GM21825 (cell line): ENCODE data around the gene AMZ1.
"Not testable (repeated sequence)": the region's sequence is repeated elsewhere in the genome, so short reads cannot be mapped to it uniquely, and the experiment has no call there.

Experiments used
- ATAC-seq: cut with Tn5 transposase; IDR thresholded peaks from one replicate; pipeline ENCODE4 v1.9.1; 2021; ENCODE audit warnings: mild to moderate bottlenecking, moderate library complexity; ENCODE audit not compliant: unreplicated experiment

AMZ1 gene

DNA sequence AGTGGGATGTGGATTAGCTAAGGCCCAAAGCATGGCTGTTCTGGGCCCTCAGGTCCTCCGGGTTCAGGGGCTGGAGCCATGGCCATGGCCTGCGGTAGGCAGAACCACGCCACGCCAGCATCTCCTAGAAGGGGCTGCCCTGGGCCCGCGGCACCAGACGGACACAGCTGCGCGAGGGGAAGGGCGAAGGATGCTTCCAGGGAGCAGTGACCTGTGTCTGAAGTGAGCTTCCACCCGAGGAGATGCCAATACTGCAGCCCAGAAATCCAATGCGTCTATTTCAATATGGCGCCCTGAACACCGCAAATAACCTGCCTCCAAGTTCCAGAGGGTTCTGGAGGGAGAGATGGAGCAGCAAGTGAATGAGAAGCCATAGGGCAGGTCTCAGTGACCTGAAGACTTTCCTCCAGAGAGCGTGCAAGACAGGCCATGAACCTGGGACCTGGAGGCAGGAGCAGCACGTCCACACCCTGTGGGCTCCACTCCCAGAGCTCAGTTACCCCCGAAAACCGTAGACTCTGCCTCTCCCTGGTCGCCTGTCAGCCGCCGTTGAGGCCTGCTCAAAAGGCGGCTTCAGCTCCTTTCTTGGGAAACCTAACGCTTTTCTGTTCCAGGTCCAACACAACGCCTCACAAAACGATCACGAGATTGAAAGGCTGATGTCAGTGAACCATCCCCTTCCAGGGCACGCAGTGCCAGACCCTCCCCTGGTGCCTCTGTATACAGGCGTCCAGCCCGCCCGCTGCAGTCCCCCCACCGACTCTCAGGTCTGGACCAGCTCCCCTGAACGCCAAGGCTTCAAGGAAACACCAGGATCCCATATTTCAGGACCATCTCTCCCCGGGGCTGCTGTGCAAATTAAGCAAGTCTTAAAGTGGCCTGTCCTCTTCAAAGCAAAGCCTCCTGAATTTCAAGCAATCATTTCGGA, 37.4 kb downstream of the AMZ1 start:
- ATAC-seq, result no peak

GRCh38 chr7:2726316-2727018, 38.5 kb downstream of the AMZ1 start:
- ATAC-seq, result no peak

GRCh38 chr7:2727206-2727605, 39.2 kb downstream of the AMZ1 start:
- ATAC-seq, result not testable (repeated sequence)

DNA sequence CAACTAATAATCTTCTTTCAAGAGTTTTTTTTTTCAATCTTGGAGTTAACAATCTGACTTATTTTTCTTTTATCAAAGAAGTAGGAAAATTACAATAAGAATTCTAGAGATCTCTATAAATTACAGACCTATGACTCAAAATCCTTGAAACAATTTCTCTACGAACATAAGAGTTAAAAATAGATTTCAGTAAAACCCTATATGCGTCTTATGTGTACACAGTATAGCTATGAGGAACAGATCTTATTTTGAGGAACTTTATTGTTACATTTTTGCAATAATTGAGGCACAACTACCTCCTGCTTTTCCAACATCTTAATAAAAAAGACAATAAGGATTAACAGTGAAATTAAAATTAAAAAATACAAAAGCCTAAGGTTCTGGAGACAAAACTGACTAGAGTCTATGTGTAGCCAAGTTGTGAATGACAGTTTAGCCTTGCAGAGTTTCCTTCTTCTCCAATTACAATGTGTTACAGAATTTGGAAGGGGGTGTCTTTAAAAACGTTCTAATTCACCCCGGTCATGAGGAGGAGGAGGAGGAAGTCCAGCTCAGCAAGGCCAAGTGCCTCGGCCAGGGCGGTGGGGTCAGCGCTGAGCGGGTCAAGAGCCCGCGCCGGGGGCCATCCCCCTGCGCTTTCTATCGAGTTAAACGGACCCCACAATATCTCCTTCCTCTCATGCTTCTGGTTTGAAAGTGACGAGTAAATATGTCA, 40.5 kb downstream of the AMZ1 start:
- ATAC-seq, result no peak

DNA sequence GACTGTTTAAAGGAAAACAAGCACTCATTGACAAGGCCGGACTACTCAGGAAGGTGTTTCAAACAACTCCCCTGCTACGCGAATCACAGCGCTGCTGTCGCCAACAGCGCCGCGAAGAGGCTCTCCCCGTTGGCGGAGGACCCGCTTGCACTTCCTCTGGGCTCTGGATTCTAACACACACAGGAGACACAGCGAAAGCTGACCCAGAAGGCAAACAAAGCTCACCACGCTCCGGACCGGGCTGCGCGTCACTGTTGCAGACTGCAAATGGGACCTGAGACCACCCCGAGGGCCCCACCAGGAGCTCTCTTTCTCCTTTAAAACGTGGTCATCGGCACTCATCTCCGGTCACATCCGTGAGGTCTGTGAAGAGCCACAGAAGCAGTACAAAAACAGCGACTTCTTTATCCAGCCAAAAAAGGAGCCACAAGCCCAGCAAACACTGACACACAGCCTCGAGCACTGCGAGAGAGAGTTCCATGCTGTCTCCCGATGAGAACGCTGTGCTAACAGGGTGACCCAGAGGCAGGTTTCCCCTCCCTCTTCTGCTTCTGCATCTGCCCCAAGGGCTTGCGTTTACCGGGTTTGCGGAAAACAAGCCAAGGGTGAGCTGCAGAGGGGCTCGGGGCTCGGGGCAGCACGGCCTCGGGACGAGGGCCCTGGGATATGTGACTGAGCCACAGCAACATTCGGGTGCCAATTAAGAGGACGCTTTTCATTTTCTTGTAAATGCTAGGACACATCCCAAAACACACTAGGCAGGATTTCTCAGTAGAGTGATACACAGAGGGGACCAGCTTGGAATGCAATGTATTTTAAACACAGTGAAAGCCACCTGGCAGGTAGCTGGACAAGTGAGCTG, 41.3 kb downstream of the AMZ1 start:
- ATAC-seq, result no peak

- no peak for ATAC-seq
These were observed 42.1 kb downstream of the AMZ1 start for GRCh38 chr7:2729893-2730716.

- no peak for ATAC-seq
These were observed 43.1 kb downstream of the AMZ1 start for GRCh38 chr7:2730846-2731770.

- no peak for ATAC-seq
These were observed 44.4 kb downstream of the AMZ1 start for GRCh38 chr7:2732388-2732787.

DNA sequence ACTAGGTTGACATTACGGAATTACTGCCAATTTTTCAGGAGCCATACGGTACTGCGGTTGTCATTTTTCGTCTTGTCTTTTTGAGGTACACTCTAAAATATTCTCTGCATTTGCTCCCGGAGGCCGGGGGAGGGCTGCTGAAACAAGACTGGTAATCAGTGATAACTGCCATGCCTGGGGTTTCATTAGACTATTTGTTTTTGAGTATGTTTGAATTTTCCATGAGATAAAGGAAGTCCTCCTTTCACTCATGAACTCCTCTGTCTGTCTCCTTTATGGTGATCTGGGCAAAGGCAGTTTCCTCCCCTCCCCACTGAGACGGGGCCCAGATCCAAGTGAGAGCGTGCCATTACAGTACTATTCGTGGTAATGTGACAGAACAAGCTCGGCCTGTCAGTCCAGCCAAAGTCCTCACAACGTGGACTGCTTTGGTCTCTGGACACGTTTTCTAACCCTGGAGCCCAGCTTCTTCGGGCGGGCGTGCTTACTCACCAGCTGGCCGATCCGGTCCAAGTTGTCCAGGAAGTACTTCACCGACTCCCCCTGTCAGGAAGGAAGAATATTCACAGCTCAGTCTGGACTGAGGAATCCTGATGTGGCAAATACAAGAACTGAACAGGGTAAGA, 45.1 kb downstream of the AMZ1 start:
- ATAC-seq, result no peak

DNA sequence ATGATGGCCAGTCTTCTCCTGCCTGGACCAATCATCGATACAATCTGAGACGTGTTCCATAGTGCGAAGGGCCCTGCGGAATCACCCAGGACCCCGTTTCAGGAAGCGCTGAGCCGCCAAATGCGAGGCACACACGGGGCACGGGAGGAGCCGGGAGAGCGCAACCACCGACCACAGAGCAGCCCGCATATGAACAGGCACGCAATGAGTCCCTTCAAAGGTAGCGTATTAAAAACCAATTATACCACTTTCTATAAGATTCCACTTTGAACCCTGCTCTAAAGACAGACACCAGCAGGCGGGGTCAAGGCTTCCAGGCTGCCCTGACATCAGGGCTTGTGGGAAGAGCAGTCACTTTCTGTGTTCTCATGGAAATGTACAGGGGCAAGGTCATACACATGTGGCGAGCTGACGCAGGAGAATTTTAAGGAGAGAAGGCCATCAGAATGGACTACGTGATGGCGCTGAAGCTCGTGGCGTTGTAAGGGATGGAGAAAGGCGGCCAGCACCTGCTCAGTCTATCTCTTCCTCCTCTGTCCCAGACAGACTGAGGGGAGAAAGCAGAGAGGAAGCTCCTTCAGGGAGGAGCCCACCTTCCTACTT, 46.2 kb downstream of the AMZ1 start:
- no peak for ATAC-seq

DNA sequence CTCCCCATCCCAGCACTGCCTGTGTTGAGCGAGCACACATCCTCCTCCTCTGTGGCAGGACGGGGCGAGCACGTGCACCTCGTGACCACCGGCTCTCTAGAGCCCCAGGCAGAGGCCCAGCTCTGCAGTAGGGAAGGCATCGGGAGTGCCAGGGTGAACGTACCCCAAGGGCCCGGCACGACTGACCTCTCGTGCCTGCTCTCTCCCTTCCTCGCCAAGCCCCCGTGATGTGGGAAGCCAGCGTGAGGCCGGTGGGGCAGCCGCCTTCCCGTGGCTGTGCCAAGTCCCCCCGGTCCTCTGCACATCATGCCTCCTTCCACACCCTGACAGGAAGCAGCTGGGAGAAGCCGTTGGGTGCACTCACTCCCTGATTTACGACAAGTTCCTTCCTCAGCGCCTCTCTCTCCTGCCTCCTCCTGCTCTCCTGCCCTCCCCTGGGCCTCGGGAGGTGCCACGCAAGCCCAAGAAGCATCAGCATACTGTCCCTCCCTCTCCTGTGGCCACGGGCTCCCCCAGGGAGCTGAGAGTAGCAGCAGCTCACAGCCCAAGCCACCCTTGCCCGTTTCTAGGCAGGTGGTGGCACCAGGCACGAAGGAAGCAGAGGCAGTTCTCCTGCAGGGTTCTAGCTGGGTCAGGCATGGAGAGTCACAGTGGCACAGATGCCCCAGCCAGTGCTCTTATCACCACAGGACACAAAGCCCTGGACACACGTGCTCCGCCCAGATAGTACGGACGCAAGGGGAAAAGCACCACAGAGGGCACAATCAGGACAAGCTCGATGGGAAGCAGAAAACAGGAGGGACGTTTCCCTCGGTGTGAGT, 47.0 kb downstream of the AMZ1 start:
- ATAC-seq, result no peak

- ATAC-seq, result no peak
These were observed 47.7 kb downstream of the AMZ1 start for GRCh38 chr7:2735744-2736143.

DNA sequence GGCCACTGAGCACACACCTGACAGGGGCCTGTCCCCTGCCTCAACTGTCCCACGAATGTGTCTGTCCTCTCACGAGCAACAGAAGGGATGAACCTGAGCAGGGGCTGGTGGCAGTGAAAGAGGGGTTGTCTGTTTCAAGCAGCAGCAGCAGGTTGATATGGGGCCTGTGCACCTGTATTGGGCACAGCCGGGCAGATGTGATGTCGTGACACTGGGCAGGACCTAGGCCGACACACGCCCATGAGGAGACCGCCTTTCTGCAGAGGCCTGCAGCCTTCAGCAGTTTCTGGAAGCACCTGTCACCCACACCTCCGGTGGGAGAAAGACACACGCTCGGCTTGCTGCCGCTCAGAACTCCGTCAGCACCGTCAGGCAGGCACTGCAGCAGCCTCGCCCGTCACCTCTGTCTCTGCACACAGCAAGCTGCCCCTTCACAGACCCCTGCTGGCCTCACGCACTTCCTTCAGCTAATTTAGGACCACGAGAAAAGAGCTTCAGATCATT, 48.5 kb downstream of the AMZ1 start:
- no peak for ATAC-seq

DNA sequence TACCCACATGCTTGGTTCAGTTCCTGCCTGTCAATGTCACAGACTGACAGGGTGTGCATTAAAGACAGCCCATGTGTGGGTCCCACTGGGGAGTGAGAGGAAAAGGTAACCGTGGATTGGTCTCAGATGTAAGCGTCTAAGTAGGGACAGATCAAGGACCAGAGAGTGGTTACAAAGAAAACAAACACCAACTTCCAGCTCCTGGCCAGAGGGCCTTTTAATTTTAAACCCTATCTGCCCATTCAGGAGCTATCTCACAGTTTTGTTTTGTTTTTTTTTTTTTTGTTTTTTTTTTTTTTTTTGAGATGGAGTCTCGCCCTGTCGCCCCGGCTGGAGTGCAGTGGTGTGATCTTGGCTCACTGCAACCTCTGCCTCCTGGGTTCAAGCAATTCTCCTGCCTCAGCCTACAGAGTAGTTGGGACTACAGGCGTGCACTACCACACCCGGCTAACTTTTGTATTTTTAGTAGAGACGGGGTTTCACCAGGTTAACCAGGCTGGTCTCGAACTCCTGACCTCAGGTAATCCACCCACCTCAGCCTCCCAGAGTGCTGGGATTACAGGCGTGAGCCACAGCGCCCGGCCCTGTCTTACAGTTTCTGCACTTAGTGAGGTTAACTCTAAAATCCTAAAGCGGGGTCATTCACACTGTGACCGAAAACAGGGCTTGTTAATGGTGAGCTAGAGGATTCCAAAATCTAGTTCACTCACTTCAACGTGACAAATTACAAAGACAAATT, 49.2 kb downstream of the AMZ1 start:
- not testable (repeated sequence) for ATAC-seq

DNA sequence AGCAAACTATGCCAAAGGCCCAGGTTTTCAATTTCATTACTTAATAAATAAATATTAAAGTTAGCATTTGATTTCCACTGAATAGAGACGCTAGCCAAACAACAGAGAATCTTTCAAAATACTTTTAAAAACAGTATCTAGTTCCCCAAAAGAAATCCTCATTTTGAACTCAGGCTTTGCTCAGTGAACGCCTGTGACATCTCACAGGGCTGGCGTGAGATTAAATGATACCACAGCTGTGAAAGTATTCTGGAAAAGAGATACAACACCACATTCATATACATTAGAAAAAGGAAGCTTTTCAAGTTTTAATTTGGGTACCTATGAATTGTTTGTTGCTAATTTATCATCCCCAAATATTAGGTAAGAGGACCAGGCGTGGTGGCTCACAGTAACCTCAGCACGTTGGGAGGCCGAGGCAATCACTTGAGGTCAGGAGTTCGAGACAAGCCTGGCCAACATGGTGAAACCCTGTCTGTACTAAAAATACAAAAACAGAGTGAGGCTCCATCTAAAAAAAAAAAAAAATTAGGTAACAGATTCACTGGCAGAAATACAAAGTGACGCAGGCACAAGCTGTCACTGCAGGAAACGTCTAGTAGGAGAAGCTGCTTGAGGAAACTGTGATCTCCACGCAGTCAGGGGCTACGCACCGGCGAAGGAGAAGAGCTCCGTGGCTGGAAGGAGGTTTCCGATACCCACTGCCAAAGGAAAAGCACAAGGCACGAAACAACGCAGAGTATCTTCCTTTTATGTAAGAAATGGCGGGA, 50.0 kb downstream of the AMZ1 start:
- no peak for ATAC-seq
